ENCODE data around the gene INPP4B.

INPP4B gene

DNA sequence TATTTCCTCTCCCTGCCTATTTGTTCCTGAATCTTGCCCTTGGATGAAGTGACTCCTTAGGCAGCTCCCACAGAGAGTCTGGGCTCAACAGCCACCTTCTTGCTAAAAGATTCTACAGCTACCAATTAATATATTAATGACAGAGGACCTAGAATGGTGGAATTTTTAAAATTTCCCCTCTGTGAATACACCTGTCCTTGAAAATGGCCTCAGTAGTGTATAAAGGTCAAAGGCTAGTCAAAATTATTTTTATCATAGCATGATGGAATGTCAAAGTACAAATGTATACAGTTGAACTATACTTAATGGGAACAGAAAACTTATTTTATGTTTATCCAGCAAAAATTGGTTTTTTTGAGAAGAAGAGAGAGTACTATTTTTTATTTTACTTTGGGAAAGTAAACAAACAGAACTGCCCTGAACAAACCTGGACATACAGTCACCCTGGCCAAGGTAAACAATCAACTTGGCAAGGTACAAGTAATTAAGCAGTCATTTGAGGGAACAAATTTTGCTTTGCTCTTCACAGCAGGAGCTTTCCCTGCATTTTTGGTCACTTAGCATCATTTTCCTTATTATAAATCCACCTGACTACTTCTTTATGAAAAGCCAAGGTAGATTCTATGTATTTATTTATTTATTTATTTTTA, 250.8 kb downstream of the INPP4B start:
- FAIRE-seq (no peak), DNase-seq (ENCODE audit: insufficient read length, low spot score) (no peak)

DNA sequence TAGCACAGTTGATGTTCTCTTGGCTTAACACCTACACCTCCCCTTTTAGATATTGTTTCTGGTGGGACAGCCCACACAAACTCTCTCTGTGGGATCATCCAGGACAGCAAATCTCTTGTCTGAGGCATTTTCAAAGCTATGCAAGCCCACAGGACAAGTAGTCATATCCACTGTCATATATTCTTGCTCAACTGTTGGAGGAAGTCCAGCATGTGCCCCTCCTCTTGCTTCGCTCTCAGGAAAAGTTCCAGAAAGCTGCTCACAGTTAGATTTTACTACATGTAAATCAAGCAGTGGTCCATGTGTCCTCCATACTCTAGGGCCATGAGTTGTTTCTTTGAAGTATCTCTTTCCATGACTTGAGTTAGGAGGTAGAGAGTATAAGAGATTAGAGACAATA, 260.7 kb downstream of the INPP4B start:
- DNase-seq (ENCODE audit: insufficient read length, low spot score) (no peak), FAIRE-seq (no peak)

DNA sequence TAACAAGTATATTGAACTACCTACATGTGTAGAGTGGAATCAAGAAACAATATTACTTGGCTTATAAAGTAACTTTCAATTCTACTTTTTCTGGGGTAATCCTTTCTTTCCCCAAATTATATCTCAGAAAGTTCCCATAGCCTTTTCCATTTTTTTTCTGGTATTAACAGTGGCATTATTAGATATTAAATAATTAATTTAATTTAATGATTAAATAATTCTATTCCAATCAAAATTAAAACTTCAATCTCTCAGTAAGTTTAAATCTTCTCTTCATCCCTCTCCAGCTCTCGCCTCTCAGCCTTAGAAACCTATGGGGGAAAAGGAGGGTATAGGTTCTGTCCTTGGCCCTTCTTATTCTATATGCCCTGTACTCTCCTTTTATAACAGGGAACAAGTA, 262.4 kb downstream of the INPP4B start:
- DNase-seq (ENCODE audit: insufficient read length, low spot score), result no peak
- FAIRE-seq, result no peak

DNA sequence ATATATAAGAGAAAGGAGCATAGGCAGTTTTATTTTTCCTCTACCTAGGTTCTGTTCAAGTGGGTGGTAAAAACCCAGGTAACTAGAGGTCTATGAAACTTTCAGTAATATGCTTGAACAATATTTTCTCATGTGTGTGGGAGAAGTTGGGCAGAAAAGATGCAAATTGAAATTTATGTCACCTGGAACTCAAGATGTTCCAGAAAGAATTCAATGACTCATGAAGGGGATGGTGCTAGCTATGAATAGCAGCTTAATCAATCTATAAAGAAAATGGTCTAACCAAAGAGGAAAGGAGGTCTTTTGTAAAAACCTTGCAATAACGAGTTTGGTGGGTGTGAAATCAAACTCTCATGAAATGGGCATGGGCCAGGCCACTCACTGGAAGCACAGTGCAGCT, 263.8 kb downstream of the INPP4B start:
- DNase-seq (ENCODE audit: insufficient read length, low spot score) (no peak), FAIRE-seq (no peak)

DNA sequence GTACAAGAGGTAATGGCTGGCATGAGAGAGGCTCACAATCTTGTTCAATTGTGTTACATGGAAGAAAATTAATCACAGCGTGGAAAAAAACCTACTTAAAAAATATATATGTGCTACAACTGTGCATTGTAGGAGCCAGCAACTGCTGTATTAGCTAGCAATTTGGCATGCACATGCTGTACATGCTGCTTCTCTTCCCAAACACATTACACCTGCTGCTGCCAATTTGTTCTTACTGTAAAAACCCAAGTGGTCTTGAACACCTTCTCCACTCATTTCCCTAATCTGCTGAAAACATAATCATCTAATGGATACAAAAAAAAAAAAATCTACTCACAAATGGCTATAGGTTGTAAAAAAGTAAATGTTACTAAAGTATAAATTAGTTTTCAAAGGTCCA, 264.2 kb downstream of the INPP4B start:
- DNase-seq (ENCODE audit: insufficient read length, low spot score) (no peak), FAIRE-seq (no peak)

DNA sequence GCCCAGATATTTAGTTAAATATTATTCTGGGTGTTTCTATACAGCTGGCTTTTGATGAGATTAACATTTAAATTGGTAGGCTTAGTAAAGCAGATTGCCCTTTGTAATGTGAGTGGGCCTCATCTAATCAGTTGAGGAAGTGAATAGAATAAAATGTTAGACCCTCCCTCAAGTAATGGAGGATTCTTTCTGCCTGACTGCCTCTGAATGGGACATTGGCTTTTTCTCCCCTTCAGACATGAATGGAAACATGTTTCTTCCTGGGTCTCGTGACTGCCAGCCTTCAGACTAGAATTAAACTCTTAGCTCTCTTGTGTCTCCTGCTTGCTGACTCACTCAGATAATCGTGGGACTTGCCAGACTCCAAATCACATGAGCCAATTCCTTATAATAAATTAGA, 266.7 kb downstream of the INPP4B start:
- no peak for FAIRE-seq
- no peak for DNase-seq (ENCODE audit: insufficient read length, low spot score)

DNA sequence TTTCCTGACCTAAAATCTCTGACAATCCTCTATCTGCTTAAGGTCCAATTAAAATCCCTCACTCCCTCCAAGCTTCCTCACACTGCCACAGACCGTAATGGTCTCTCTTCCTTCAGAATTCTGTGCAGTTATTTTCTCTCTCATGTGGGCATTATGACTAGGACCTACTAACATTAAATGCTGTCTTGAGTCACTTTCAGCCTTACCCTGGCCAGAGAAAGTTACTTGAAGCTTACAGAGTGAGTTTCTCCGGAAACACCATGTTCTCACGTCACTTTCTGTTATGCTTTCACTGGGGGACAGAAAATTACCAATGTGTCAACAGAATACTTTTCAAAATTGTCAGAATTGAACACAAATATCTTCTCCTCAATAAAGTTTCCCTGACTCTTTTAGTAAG, 271.8 kb downstream of the INPP4B start:
- DNase-seq (ENCODE audit: insufficient read length, low spot score) (no peak), FAIRE-seq (no peak)

DNA sequence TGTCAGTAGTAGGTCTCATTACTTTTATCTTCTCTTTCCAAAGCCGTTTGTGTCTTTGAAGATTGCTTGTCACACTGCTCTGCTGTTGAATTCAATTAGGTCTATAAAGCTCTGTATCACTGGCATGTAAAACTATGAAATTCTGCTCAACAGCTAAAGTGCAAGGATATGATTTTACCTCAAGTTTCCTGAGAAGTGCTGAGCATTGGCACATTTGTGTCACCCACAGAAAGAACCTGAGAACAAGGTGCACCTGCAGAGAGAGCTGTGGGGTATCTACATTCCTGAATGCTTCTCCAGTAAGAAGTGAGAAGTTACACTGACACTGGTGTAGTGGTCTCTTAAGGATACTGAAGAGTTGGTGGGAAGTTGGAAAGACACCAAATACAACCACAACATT, 274.0 kb downstream of the INPP4B start:
- no peak for FAIRE-seq
- no peak for DNase-seq (ENCODE audit: insufficient read length, low spot score)

DNA sequence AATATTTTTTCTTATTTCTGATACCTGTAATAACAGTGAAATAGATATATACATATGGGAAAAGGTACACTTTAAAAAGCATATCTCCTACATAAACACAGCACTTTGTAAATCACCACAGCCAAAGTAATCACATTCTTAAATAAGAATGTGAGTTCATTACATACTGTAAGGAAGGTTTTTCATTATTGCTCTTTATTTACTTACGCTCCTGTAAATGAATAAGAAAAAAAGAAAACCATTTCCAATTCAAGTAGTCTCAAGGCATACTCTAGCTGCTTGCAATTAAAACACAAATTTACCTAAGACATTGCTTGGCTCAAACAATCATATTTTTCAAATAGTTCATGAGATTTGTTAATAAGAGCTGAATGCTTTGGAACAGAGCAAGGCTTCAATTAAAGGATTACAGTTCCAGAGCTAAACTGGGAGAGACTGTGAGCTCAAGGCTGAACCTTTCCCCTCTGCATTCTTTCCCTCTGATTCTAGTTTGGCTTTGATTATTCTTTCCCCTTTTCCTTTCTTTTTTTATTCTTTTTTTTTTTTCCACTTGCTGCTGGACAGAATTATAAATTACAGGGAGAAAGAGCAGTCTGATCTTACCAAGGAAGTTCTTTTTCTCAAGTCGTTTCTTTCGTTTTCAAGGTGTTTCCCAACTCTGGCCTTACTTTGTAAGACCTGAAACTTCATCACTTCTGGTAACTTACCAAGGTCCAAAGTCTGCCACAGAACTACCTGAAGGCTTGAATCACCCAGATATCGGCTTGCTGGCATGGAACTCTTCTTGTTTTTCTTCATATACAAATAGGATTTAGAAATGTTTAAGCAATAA, 278.3 kb downstream of the INPP4B start:
- DNase-seq (ENCODE audit: insufficient read length, low spot score), result no peak
- FAIRE-seq, result no peak

DNA sequence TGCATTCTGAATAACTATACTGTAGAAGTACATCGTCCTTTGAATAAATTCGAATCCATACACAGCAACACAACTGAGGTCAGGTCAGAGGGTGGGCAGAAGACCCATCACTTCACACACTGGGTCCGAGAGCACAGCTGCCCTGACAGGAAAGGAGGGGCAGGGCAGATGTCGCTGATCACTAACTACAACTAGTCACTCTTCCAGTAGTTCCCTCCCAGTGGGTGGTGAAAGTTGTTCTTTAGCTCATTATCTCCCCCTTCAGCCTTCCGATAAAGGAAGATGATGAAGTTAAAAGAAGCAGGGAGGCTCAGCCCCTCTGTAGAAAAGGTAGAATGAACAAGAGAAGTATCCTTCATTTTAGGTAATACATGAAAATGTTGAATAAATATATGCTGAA, 278.9 kb downstream of the INPP4B start:
- FAIRE-seq, result peak; percentile 54
- DNase-seq (ENCODE audit: insufficient read length, low spot score), result peak; percentile 6

DNA sequence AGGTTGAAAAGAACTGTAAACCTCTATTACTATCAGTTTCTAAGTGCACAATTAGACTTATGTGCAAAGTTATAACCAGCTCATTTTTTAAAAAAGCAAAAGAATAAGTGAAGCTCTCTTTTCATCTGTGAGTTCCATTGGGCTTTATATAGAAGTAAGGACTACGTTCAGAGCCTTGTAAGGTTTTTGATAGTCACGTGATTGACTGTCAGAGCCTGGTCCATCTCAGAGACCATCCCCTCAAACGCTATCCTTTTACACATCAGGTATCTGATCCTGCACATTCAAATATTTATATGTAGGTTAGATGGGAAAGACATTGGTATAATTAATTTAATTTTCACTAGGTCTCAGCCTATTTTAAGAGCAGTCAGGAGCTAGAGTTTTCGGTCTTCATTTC, 279.3 kb downstream of the INPP4B start:
- FAIRE-seq, result no peak
- DNase-seq (ENCODE audit: insufficient read length, low spot score), result no peak

DNA sequence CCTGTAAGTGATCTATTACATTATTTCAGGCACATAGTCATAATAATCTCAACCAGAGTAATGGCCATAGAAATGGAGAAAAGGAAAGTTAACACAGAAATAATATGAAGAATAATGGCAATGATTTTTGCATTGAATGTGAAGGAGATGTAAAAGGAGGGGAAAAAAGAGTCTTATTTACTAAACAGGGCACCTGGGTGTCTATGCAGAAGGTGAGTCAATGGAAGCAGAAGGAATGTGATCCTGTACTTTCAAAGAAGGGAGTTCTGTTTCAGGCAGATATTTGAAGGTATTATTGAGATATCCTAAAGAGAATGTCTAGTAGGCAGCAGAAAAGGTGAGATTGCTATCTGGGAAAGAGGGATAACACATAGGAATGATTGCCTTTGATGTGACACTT, 279.9 kb downstream of the INPP4B start:
- no peak for FAIRE-seq
- DNase-seq (ENCODE audit: insufficient read length, low spot score), result no peak

DNA sequence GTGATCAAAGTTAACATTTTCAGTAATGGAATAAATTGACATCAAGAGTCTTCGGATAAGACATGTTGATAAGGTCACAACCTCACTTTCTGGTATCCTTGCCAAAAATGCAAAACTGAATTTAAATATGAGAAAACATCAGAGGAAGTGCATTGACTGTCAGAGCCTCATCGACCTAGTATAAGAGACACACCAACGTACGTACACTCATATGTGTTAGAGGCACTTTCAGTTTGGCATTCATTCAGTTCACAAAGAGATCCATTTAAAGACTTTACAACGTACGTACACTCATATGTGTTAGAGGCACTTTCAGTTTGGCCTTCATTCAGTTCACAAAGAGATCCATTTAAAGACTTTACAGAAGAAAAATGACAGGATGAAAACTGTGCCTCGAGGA, 280.3 kb downstream of the INPP4B start:
- FAIRE-seq, result no peak

DNA sequence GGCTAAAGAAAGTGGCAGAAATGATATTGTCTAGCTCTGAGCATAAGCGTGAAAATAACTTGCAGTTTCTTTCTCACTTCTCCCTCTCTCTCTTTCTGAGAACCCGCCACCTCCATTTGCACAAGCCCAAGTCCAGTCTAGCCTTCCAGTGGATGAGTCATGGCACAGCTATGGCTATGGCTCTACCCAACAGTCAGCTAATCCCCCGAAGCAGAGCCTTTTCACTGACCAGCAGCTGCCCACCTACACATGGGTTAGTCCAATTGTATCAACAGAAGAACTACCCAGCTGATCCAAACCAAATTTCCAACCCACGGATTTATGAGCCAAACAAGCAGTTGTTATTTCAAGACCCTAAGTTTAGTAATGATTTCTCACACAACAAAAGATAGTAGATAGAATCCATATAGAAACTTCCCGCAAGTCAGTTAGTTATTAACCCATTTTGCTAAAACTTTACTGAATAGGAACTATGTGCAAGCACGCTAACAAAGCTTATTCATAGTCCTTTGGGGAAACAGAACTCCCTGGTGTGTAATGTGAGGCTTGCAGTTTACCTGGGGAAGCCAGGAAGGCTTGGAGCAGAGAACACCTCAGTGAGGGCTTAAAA, 282.3 kb downstream of the INPP4B start:
- FAIRE-seq (no peak), DNase-seq (ENCODE audit: insufficient read length, low spot score) (peak; percentile 10)

More for the DNA sequence above, 280.3 kb downstream of the INPP4B start:
- no peak for DNase-seq (ENCODE audit: insufficient read length, low spot score)

DNA sequence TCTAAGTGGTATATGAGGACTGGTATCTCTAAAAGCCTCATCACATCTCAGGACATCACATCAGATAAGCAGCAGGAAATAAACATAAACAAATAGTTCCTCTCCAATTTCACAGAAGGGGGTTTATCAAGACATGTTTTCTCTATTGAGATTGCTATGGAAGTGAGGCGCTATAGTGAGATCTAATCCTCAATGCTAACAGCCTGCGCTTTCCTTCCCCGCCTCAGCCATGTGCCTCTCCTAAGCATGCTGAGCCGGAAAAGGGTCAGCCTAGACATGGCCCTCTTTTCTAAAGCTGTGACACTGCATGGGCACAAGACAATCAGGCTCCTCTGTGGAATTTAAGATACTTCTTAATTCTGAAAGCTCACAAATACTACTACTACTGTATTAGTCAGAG, 286.1 kb downstream of the INPP4B start:
- no peak for DNase-seq (ENCODE audit: insufficient read length, low spot score)
- FAIRE-seq, result no peak

DNA sequence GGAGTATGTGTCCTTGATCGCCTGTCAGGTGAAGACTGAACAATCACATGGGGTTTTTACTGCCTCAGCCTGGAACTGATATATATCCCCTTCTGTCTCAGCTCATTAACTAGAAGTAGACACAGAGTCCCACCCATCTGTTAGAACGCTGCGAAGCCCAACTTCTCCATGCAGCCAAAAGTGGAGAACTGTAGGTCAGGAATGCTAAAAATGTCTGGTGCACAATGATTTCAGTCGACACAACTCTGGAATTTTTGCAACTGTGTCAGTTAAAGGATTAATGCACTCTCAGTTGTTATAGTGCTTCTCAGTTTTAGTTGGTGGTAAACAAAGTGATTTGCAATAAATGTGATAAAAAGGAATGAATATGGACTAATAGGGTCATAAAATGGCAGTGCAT, 287.2 kb downstream of the INPP4B start:
- FAIRE-seq, result no peak

DNA sequence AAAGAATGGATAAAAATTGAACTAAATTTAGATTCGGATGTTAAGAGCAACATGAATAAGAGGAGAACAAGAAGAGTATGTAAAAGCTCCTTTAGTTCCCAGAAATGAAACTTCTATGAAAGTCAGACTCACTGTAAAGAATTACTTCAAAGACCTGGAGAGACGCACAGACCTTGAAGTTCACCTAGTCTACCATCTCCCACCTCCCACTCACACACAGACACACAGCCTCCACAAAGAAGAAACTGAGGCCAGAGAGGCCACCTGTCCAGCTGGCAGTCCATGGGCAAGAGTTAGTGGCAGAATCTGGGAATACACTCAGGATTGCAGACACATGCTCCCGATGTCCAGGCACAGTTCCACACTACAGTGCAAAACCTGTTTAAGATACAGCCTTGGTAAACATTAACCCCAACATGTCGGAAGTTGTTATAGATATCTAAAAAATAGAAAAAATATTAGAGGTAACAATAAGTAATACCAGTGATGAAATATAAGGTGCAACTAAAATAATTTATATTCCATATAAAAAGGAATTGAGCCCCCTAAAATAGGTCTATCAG, 288.8 kb downstream of the INPP4B start:
- DNase-seq (ENCODE audit: insufficient read length, low spot score), result no peak
- FAIRE-seq, result no peak

More for the DNA sequence above, 287.2 kb downstream of the INPP4B start:
- peak; percentile 6 for DNase-seq (ENCODE audit: insufficient read length, low spot score)

DNA sequence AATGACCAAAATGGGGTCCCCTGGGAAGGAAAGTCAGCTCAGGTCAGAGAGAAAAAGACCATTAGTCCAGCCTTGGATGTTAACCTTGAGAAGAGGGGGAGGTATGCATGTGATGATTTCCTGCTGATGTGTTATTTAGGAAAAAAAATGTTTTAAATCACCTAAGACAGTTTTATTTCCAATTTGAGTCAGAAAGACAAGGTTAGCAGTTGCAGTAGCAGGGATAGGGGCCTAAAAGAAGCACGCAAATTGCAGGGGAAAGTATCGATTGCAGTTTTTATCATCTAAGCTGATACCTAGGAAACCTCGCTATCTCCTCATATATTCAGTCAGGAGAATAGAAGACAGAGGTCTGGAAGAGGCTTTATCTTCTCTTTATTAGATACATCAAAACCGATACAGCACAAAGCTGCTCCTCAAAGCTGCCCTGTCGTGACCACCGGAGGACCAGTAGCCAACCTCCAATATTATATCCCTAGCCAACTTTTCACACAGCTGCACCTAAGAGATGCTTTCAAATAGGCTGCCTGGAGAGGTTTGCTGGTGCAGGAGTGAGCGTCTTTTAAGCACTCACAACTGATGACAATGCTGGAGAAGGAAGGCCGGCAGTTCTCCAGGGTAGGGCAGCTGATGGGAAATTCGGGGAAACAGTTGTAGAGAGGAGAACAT, 289.4 kb downstream of the INPP4B start:
- DNase-seq (ENCODE audit: insufficient read length, low spot score) (no peak), FAIRE-seq (no peak)

DNA sequence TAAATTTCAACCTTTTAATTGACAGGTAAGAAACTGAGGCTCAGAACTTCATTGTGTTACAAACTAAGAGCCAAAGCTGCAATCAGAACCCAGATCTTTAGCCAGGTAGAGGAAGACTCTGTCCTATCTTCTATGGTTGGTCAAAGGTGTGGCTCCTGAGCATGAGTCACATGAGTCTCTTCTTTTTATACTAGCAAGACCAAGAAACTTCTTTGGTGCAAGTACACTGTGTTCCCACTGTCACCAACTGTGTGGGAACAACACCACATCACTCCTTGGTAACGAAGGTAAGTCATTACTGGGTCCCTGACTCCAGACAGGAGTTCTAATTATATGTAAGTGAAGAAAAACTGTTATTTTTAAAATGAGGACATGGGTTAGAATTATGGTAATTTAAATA, 290.1 kb downstream of the INPP4B start:
- no peak for DNase-seq (ENCODE audit: insufficient read length, low spot score)
- FAIRE-seq, result no peak

DNA sequence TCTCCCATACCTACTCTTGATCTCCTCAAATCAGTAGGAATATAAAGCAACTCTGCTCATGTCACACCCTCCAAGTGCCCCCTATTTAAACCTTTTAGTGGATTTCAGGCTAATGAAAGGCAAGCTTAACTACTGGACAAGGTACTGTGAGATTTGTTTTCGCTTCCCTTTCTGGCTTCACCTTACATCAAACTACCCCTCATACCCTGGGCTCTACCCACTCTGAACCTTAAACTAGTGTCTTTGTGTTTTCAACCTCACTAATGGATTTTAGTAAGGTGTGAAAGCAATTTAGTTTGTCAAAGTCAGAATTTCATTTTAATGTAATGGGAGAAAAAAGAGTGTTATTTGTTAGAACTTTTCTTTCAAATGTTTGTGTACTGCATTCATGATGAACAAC, 291.7 kb downstream of the INPP4B start:
- peak; percentile 13 for FAIRE-seq

More for the DNA sequence above, 291.7 kb downstream of the INPP4B start:
- no peak for DNase-seq (ENCODE audit: insufficient read length, low spot score)

All from HTR-8/SVneo (cell line).